Measurements from ENCODE around the gene TM9SF1.
"Not testable (repeated sequence)": the region's sequence is repeated elsewhere in the genome, so short reads cannot be mapped to it uniquely, and the experiment has no call there.

Gene TM9SF1

GRCh38 chr14:24219521-24219920, 24.3 kb upstream of the TM9SF1 start:
- no peak for ATAC-seq
- TF ChIP-seq POU6F1 (CRISPR knock-in tag; IDR thresholded peaks at IDR 0.05; ENCODE audit: borderline replicate concordance, low read depth) (no peak), OSR1 (CRISPR knock-in tag; IDR thresholded peaks at IDR 0.05) (no peak), ARNTL (CRISPR knock-in tag; IDR thresholded peaks at IDR 0.05; ENCODE audit: borderline replicate concordance, low read depth) (no peak), CSDC2 (CRISPR knock-in tag; IDR thresholded peaks at IDR 0.05) (no peak), CSRNP3 (CRISPR knock-in tag; IDR thresholded peaks at IDR 0.05) (no peak), ZNF70 (CRISPR knock-in tag; IDR thresholded peaks at IDR 0.05) (no peak), ZFP3 (CRISPR knock-in tag; IDR thresholded peaks at IDR 0.05) (no peak), TOX (CRISPR knock-in tag; IDR thresholded peaks at IDR 0.05; ENCODE audit: borderline replicate concordance) (no peak), PATZ1 (CRISPR knock-in tag; IDR thresholded peaks at IDR 0.05; ENCODE audit: borderline replicate concordance) (no peak), TSHZ2 (CRISPR knock-in tag; IDR thresholded peaks at IDR 0.05) (no peak), CREB5 (CRISPR knock-in tag; IDR thresholded peaks at IDR 0.05; ENCODE audit: low read depth) (no peak), ZNF8 (CRISPR knock-in tag; IDR thresholded peaks at IDR 0.05) (no peak)

GRCh38 chr14:24219080-24219479, 23.8 kb upstream of the TM9SF1 start:
- TF ChIP-seq PATZ1 (CRISPR knock-in tag; IDR thresholded peaks at IDR 0.05; ENCODE audit: borderline replicate concordance) (no peak), CSRNP3 (CRISPR knock-in tag; IDR thresholded peaks at IDR 0.05) (no peak), ARNTL (CRISPR knock-in tag; IDR thresholded peaks at IDR 0.05; ENCODE audit: borderline replicate concordance, low read depth) (no peak), RARB (CRISPR knock-in tag; IDR thresholded peaks at IDR 0.05) (no peak), ZFP3 (CRISPR knock-in tag; IDR thresholded peaks at IDR 0.05) (no peak), ZC3H10 (CRISPR knock-in tag; IDR thresholded peaks at IDR 0.05) (no peak), TCF4 (CRISPR knock-in tag; IDR thresholded peaks at IDR 0.05; ENCODE audit: borderline replicate concordance) (no peak), ZFP30 (CRISPR knock-in tag; IDR thresholded peaks at IDR 0.05) (no peak), CREB5 (CRISPR knock-in tag; IDR thresholded peaks at IDR 0.05; ENCODE audit: low read depth) (no peak), BACH2 (CRISPR knock-in tag; IDR thresholded peaks at IDR 0.05; ENCODE audit: borderline replicate concordance) (no peak), SNAI2 (CRISPR knock-in tag; IDR thresholded peaks at IDR 0.05) (no peak), ISL1 (CRISPR knock-in tag; IDR thresholded peaks at IDR 0.05) (no peak)
- ATAC-seq = no peak

- ATAC-seq = not testable (repeated sequence)
These were observed 21.6 kb upstream of the TM9SF1 start for GRCh38 chr14:24216876-24217275.
